ENCODE data around the gene RDH14.

DNA sequence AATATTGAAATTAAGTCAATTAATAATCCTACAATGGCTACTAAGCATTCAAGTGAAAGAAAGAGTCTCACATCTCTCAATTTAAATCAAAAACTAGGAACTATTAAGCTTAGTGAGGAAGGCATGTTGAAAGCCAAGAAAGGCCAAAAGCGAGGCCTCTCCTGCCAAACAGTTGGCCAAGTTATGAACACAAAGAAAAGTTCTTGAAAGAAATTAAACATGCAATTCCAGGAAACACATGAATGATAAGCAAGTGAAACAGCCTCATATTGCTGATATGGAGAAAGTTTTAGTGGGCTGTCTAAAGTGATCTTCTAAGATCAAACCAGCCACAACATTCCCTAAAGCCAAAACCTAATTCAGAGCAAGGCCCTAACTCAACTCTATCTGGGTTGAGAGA lies 11.8 kb downstream of the RDH14 start:
- TF ChIP-seq POLR2A (IDR thresholded peaks at IDR 0.05): no peak
- TF ChIP-seq CTCF (IDR thresholded peaks at IDR 0.05): no peak

Data from testis (tissue), 2 donors.